Measurements from ENCODE around the gene FBLN2. TPM values are rescaled to one million over a fixed set of nuclear protein-coding genes. Genes with fewer than 3 reads are reported as not detected.

FBLN2 gene
- total RNA-seq, 1 experiment from 2014 or later, result not detected

- no peaks in the 10 kb centered on the region for H3K9me2 ChIP-seq (replicated peaks; ENCODE audit: insufficient read depth, low read length)
- no peaks in the 10 kb centered on the region for H3K79me2 ChIP-seq (ENCODE audit: low read length)
- H3K4me2 ChIP-seq (ENCODE audit: low read depth, low read length, poor library complexity, severe bottlenecking), result no peak overlapping the region
- no peaks in the 10 kb centered on the region for H3K9me3 ChIP-seq (ENCODE audit: low read length)
- no peak overlapping the region for H3K9ac ChIP-seq (ENCODE audit: low read length)
- DNase-seq, result no peak
- no peak overlapping the region for H3K4me3 ChIP-seq (ENCODE audit: low read length)
- no peak overlapping the region for H3K27ac ChIP-seq (ENCODE audit: low read length)
- no peaks in the 10 kb centered on the region for H3K27me3 ChIP-seq (ENCODE audit: low read length)
- H3K36me3 ChIP-seq (ENCODE audit: insufficient read depth, low read length), result no peaks in the 10 kb centered on the region
- no peaks in the 10 kb centered on the region for H3K4me1 ChIP-seq (ENCODE audit: low read length)
- H4K20me1 ChIP-seq (ENCODE audit: insufficient read depth, low read depth, low read length), result no peaks in the 10 kb centered on the region
- H2AFZ ChIP-seq (ENCODE audit: low read length), result no peak overlapping the region
These were observed 23.2 kb downstream of the FBLN2 start for GRCh38 chr3:13571831-13572750.

GRCh38 chr3:13572926-13573623 is 24.1 kb downstream of the FBLN2 start:
- no peak overlapping the region for H3K4me3 ChIP-seq (ENCODE audit: low read length)
- H3K27ac ChIP-seq (ENCODE audit: low read length), result no peak overlapping the region
- no peak overlapping the region for H2AFZ ChIP-seq (ENCODE audit: low read length)
- H3K4me2 ChIP-seq (ENCODE audit: low read depth, low read length, poor library complexity, severe bottlenecking), result no peak overlapping the region
- H3K79me2 ChIP-seq (ENCODE audit: low read length), result no peaks in the 10 kb centered on the region
- H4K20me1 ChIP-seq (ENCODE audit: insufficient read depth, low read depth, low read length), result no peaks in the 10 kb centered on the region
- DNase-seq, result no peak
- H3K36me3 ChIP-seq (ENCODE audit: insufficient read depth, low read length), result no peaks in the 10 kb centered on the region
- no peaks in the 10 kb centered on the region for H3K27me3 ChIP-seq (ENCODE audit: low read length)
- H3K9me2 ChIP-seq (replicated peaks; ENCODE audit: insufficient read depth, low read length), result no peaks in the 10 kb centered on the region
- no peaks in the 10 kb centered on the region for H3K9me3 ChIP-seq (ENCODE audit: low read length)
- peaks cover 4% of the 10 kb centered on the region for H3K4me1 ChIP-seq (ENCODE audit: low read length)
- H3K9ac ChIP-seq (ENCODE audit: low read length), result no peak overlapping the region

- no peak for DNase-seq
- no peak overlapping the region for H3K27ac ChIP-seq (ENCODE audit: low read length)
- H3K79me2 ChIP-seq (ENCODE audit: low read length), result no peaks in the 10 kb centered on the region
- H3K4me2 ChIP-seq (ENCODE audit: low read depth, low read length, poor library complexity, severe bottlenecking), result no peak overlapping the region
- no peak overlapping the region for H2AFZ ChIP-seq (ENCODE audit: low read length)
- no peak overlapping the region for H3K9ac ChIP-seq (ENCODE audit: low read length)
- H3K9me2 ChIP-seq (replicated peaks; ENCODE audit: insufficient read depth, low read length), result no peaks in the 10 kb centered on the region
- no peak overlapping the region for H3K4me3 ChIP-seq (ENCODE audit: low read length)
- H3K4me1 ChIP-seq (ENCODE audit: low read length), result peaks cover 6% of the 10 kb centered on the region
- H3K9me3 ChIP-seq (ENCODE audit: low read length), result no peaks in the 10 kb centered on the region
- no peaks in the 10 kb centered on the region for H4K20me1 ChIP-seq (ENCODE audit: insufficient read depth, low read depth, low read length)
- no peaks in the 10 kb centered on the region for H3K27me3 ChIP-seq (ENCODE audit: low read length)
- no peaks in the 10 kb centered on the region for H3K36me3 ChIP-seq (ENCODE audit: insufficient read depth, low read length)
These were observed 25.3 kb downstream of the FBLN2 start for GRCh38 chr3:13574083-13574797.

- no peak for DNase-seq
- no peaks in the 10 kb centered on the region for H3K9me2 ChIP-seq (replicated peaks; ENCODE audit: insufficient read depth, low read length)
- no peak overlapping the region for H3K9ac ChIP-seq (ENCODE audit: low read length)
- no peaks in the 10 kb centered on the region for H3K36me3 ChIP-seq (ENCODE audit: insufficient read depth, low read length)
- H3K4me3 ChIP-seq (ENCODE audit: low read length), result no peak overlapping the region
- no peak overlapping the region for H3K27ac ChIP-seq (ENCODE audit: low read length)
- H3K79me2 ChIP-seq (ENCODE audit: low read length), result no peaks in the 10 kb centered on the region
- H3K9me3 ChIP-seq (ENCODE audit: low read length), result no peaks in the 10 kb centered on the region
- no peaks in the 10 kb centered on the region for H3K27me3 ChIP-seq (ENCODE audit: low read length)
- H2AFZ ChIP-seq (ENCODE audit: low read length), result no peak overlapping the region
- H4K20me1 ChIP-seq (ENCODE audit: insufficient read depth, low read depth, low read length), result no peaks in the 10 kb centered on the region
- H3K4me2 ChIP-seq (ENCODE audit: low read depth, low read length, poor library complexity, severe bottlenecking), result no peak overlapping the region
- peaks cover 6% of the 10 kb centered on the region for H3K4me1 ChIP-seq (ENCODE audit: low read length)
These were observed 26.0 kb downstream of the FBLN2 start for GRCh38 chr3:13574798-13575451.

- Histone ChIP-seq H3K4me2 (ENCODE audit: low read depth, low read length, poor library complexity, severe bottlenecking) (no peak overlapping the region), H3K36me3 (ENCODE audit: insufficient read depth, low read length) (no peaks in the 10 kb centered on the region), H3K9ac (ENCODE audit: low read length) (no peak overlapping the region), H3K27me3 (ENCODE audit: low read length) (no peaks in the 10 kb centered on the region), H3K4me1 (ENCODE audit: low read length) (peaks cover 6% of the 10 kb centered on the region), H3K4me3 (ENCODE audit: low read length) (no peak overlapping the region), H3K9me3 (ENCODE audit: low read length) (no peaks in the 10 kb centered on the region), H3K27ac (ENCODE audit: low read length) (no peak overlapping the region), H2AFZ (ENCODE audit: low read length) (no peak overlapping the region), H4K20me1 (ENCODE audit: insufficient read depth, low read depth, low read length) (no peaks in the 10 kb centered on the region), H3K9me2 (replicated peaks; ENCODE audit: insufficient read depth, low read length) (no peaks in the 10 kb centered on the region), H3K79me2 (ENCODE audit: low read length) (no peaks in the 10 kb centered on the region)
- DNase-seq, result no peak
These were observed 26.6 kb downstream of the FBLN2 start for GRCh38 chr3:13575459-13576061.

- no peak overlapping the region for H3K4me3 ChIP-seq (ENCODE audit: low read length)
- no peak overlapping the region for H2AFZ ChIP-seq (ENCODE audit: low read length)
- no peaks in the 10 kb centered on the region for H3K79me2 ChIP-seq (ENCODE audit: low read length)
- H4K20me1 ChIP-seq (ENCODE audit: insufficient read depth, low read depth, low read length), result peaks cover 2% of the 10 kb centered on the region; the same call in 1 of the 2 replicates
- peaks cover 6% of the 10 kb centered on the region for H3K4me1 ChIP-seq (ENCODE audit: low read length)
- H3K9ac ChIP-seq (ENCODE audit: low read length), result no peak overlapping the region
- H3K27me3 ChIP-seq (ENCODE audit: low read length), result no peaks in the 10 kb centered on the region
- H3K27ac ChIP-seq (ENCODE audit: low read length), result no peak overlapping the region
- H3K4me2 ChIP-seq (ENCODE audit: low read depth, low read length, poor library complexity, severe bottlenecking), result no peak overlapping the region
- H3K36me3 ChIP-seq (ENCODE audit: insufficient read depth, low read length), result no peaks in the 10 kb centered on the region
- H3K9me2 ChIP-seq (replicated peaks; ENCODE audit: insufficient read depth, low read length), result no peaks in the 10 kb centered on the region
- DNase-seq, result no peak
- no peaks in the 10 kb centered on the region for H3K9me3 ChIP-seq (ENCODE audit: low read length)
These were observed 28.5 kb downstream of the FBLN2 start for GRCh38 chr3:13577181-13578121.

- peaks cover 6% of the 10 kb centered on the region for H3K4me1 ChIP-seq (ENCODE audit: low read length)
- no peak overlapping the region for H3K4me2 ChIP-seq (ENCODE audit: low read depth, low read length, poor library complexity, severe bottlenecking)
- no peaks in the 10 kb centered on the region for H3K9me2 ChIP-seq (replicated peaks; ENCODE audit: insufficient read depth, low read length)
- no peak for DNase-seq
- no peaks in the 10 kb centered on the region for H3K27me3 ChIP-seq (ENCODE audit: low read length)
- H3K36me3 ChIP-seq (ENCODE audit: insufficient read depth, low read length), result no peaks in the 10 kb centered on the region
- H3K4me3 ChIP-seq (ENCODE audit: low read length), result no peak overlapping the region
- H3K27ac ChIP-seq (ENCODE audit: low read length), result no peak overlapping the region
- no peak overlapping the region for H2AFZ ChIP-seq (ENCODE audit: low read length)
- peaks cover 2% of the 10 kb centered on the region; the same call in 1 of the 2 replicates for H4K20me1 ChIP-seq (ENCODE audit: insufficient read depth, low read depth, low read length)
- no peak overlapping the region for H3K9ac ChIP-seq (ENCODE audit: low read length)
- H3K79me2 ChIP-seq (ENCODE audit: low read length), result no peaks in the 10 kb centered on the region
- no peaks in the 10 kb centered on the region for H3K9me3 ChIP-seq (ENCODE audit: low read length)
These were observed 29.3 kb downstream of the FBLN2 start for GRCh38 chr3:13578251-13578650.
